Adipocyte (in vitro differentiated cells): ENCODE data around the gene ACKR3.

Source experiments
- DNase-seq: peaks from one replicate; pipeline ENCODE4 v3.0.0-alpha.2; 2015; ENCODE audit warnings: low read depth
- H3K27me3 ChIP-seq: replicated peaks from 2 replicates; pipeline ENCODE4 v1.7.0; 2013; ENCODE audit warnings: mild to moderate bottlenecking, low read length, moderate library complexity; ENCODE audit not compliant: control insufficient read depth, insufficient read depth
- H3K36me3 ChIP-seq: 2 replicates; pipeline ENCODE4 v1.7.0; 2013; ENCODE audit warnings: low read length, mild to moderate bottlenecking, moderate library complexity; ENCODE audit not compliant: control insufficient read depth, insufficient read depth, severe bottlenecking
- H3K4me1 ChIP-seq: 2 replicates; pipeline ENCODE4 v1.7.0; 2013; ENCODE audit warnings: mild to moderate bottlenecking, low read length, moderate library complexity; ENCODE audit not compliant: control insufficient read depth, insufficient read depth
- H3K4me3 ChIP-seq: 2 replicates; pipeline ENCODE4 v1.7.0; 2013; ENCODE audit warnings: mild to moderate bottlenecking, low read length, moderate library complexity
- H3K9ac ChIP-seq: 2 replicates; pipeline ENCODE4 v1.7.0; 2013; ENCODE audit warnings: mild to moderate bottlenecking, low read length, moderate library complexity
- H3K9me3 ChIP-seq: 2 replicates; pipeline ENCODE4 v1.7.0; 2013; ENCODE audit warnings: mild to moderate bottlenecking, low read length, moderate library complexity; ENCODE audit not compliant: control insufficient read depth

Gene ACKR3

DNA sequence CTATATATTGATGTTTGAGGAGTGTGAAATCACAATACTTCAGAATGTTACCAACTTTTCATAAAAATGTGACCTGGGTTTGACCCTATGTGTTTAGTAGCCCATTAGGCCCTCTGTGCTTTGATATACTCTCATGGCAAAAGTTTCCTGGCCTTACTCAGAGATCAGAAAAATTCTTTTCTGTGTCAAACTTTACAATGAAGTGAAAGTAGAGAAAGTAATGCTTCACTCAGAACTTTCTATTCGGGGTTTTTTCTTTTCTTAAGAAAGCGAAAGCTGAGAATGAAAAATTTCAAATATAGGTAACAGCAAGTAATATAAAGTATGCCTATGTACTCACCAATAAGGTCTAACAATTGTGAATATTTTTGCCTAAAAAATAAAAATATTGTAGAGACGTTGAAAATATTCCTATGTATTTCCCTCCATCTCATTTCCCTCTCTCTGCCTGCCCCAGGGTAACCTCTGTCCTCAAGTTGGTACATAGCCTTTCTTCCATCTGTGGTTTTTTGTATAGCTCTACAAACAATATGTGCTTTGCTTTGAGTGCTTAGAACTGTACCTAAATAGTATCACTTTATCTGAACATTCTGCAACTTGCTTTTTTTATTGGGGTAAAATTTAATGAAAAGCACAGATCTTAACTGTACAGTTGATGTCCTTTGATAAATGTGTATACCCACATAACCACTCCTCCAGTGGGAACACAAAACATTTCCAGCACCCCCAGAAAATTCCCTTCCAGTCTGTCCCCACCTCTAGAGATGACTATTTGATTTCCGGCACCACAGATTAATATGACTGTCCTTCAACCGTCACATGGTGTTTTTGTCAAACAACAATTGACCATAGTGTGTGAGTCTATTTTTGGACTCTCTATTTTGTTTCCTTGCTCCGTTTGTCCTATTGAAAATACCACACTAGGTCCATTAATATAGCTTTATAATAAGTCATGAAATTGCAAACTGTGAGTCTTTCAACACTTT lies 10.3 kb upstream of the ACKR3 start:
- H3K9me3 ChIP-seq = peaks cover 7% of the 10 kb centered on the region
- no peak for DNase-seq
- H3K4me3 ChIP-seq = no peak overlapping the region
- H3K27me3 ChIP-seq = peaks cover 4% of the 10 kb centered on the region
- H3K9ac ChIP-seq = no peak overlapping the region
- no peaks in the 10 kb centered on the region for H3K4me1 ChIP-seq
- no peaks in the 10 kb centered on the region for H3K36me3 ChIP-seq

GRCh38 chr2:236561874-236562273 lies 7.8 kb upstream of the ACKR3 start:
- Histone ChIP-seq H3K27me3 (no peaks in the 10 kb centered on the region), H3K9ac (no peak overlapping the region), H3K9me3 (no peaks in the 10 kb centered on the region), H3K4me1 (peaks cover under 1% of the 10 kb centered on the region), H3K4me3 (no peak overlapping the region), H3K36me3 (no peaks in the 10 kb centered on the region)
- DNase-seq = no peak

GRCh38 chr2:236562434-236562833 lies 7.2 kb upstream of the ACKR3 start:
- Histone ChIP-seq H3K4me3 (no peak overlapping the region), H3K4me1 (peaks cover 6% of the 10 kb centered on the region), H3K9me3 (no peaks in the 10 kb centered on the region), H3K36me3 (no peaks in the 10 kb centered on the region), H3K9ac (no peak overlapping the region), H3K27me3 (no peaks in the 10 kb centered on the region)
- DNase-seq = peak; percentile 12

GRCh38 chr2:236563953-236564352 lies 5.7 kb upstream of the ACKR3 start:
- DNase-seq = no peak
- Histone ChIP-seq H3K36me3 (no peaks in the 10 kb centered on the region), H3K9me3 (no peaks in the 10 kb centered on the region), H3K27me3 (no peaks in the 10 kb centered on the region), H3K9ac (no peak overlapping the region), H3K4me3 (no peak overlapping the region), H3K4me1 (peaks cover 17% of the 10 kb centered on the region)

GRCh38 chr2:236565212-236565611 lies 4.4 kb upstream of the ACKR3 start:
- Histone ChIP-seq H3K36me3 (no peaks in the 10 kb centered on the region), H3K9ac (no peak overlapping the region), H3K27me3 (no peaks in the 10 kb centered on the region), H3K4me3 (no peak overlapping the region), H3K9me3 (no peaks in the 10 kb centered on the region), H3K4me1 (peaks cover 21% of the 10 kb centered on the region)
- DNase-seq = peak; percentile 10

DNA sequence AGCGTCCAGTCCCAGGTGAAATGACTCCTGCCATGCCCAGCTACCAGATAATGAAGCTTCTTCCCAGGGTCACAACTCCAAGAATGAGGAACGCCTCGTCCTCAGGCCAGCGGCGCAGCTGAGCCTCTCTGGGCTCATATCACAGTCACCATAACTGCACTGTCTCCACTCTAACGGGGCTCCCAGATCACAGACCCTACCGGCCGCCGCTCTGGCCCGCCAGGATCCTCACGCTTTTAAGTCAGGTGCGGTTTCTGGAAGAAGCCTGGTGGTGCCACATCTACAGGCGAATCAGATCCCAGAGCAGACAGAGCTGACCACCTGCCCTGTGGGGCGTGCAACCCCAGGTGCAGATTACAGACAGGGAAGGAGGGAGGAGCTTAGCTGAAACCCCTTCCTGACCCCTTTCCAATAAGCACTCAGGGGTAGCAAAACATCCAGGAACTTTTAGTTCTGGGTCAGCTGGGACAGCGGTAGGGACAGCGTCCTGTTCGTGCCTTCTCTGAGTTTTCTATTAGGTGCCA lies 3.7 kb upstream of the ACKR3 start:
- no peak overlapping the region for H3K4me3 ChIP-seq
- no peaks in the 10 kb centered on the region for H3K27me3 ChIP-seq
- H3K9ac ChIP-seq = no peak overlapping the region
- H3K9me3 ChIP-seq = no peaks in the 10 kb centered on the region
- no peaks in the 10 kb centered on the region for H3K36me3 ChIP-seq
- H3K4me1 ChIP-seq = peaks cover 23% of the 10 kb centered on the region
- no peak for DNase-seq

DNA sequence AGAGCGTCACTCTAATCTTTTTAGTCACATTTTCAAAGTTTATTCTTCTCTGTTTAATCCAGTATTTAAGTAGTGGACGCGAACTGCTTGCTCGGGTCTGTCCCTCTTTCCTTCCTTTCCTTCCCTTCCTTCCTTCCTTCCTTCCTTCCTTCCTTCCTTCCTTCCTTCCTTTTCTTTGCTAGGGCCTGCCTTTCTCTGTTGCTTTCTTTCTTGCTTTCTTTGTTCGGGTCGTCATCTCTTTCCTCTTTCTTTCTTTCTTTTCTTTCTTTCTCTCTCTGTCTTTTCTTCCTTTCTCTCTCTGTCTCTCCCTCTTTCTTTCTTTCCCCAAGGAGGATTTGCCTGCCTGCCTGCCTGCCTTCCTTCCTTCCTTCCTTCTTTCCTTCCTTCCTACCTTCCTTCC lies 3.0 kb upstream of the ACKR3 start:
- peaks cover 28% of the 10 kb centered on the region for H3K4me1 ChIP-seq
- no peak for DNase-seq
- H3K27me3 ChIP-seq = no peaks in the 10 kb centered on the region
- H3K9ac ChIP-seq = no peak overlapping the region
- H3K36me3 ChIP-seq = no peaks in the 10 kb centered on the region
- no peaks in the 10 kb centered on the region for H3K9me3 ChIP-seq
- no peak overlapping the region for H3K4me3 ChIP-seq

- no peaks in the 10 kb centered on the region for H3K9me3 ChIP-seq
- H3K4me3 ChIP-seq = peak overlapping the region; percentile 92
- H3K9ac ChIP-seq = peak overlapping the region; percentile 91
- no peaks in the 10 kb centered on the region for H3K27me3 ChIP-seq
- DNase-seq = peak; percentile 54
- no peaks in the 10 kb centered on the region for H3K36me3 ChIP-seq
- H3K4me1 ChIP-seq = peaks cover 45% of the 10 kb centered on the region
These were observed 1.3 kb upstream of the ACKR3 start for GRCh38 chr2:236568068-236568921.

DNA sequence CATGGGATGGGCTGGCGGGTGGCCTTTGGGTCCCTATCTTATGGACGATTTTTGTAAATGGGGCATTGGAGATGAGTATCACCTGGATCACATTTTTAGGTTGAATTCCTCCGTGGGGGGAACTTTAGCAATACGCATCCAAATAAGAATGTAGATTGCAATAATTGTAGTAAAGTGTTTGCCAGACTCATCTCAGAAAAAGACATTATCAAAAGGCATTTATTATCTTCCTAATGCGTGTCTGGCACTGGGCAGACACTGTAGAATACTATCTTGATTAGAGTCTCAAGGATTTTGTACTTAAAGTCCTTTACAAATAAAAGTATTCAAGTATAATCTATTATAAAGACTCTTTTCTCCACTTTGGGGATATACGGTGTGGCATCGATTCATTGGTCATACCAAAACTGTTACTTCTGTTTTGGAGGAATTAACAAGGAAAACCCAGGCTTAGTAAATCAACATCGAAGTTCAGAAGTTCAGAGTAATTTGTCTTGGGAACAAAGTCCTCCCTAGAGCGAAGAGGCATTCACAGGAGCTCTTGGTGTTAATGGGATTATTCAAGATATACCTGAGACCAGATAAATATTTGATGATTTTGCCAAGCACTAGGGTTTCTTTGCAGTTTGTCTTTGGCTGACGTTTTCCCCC lies 578 bp upstream of the ACKR3 start:
- H3K4me1 ChIP-seq = peaks cover 52% of the 10 kb centered on the region
- peak overlapping the region; percentile 91 for H3K9ac ChIP-seq
- no peaks in the 10 kb centered on the region for H3K9me3 ChIP-seq
- DNase-seq = peak; percentile 7
- H3K36me3 ChIP-seq = no peaks in the 10 kb centered on the region
- H3K4me3 ChIP-seq = peak overlapping the region; percentile 92
- H3K27me3 ChIP-seq = no peaks in the 10 kb centered on the region

DNA sequence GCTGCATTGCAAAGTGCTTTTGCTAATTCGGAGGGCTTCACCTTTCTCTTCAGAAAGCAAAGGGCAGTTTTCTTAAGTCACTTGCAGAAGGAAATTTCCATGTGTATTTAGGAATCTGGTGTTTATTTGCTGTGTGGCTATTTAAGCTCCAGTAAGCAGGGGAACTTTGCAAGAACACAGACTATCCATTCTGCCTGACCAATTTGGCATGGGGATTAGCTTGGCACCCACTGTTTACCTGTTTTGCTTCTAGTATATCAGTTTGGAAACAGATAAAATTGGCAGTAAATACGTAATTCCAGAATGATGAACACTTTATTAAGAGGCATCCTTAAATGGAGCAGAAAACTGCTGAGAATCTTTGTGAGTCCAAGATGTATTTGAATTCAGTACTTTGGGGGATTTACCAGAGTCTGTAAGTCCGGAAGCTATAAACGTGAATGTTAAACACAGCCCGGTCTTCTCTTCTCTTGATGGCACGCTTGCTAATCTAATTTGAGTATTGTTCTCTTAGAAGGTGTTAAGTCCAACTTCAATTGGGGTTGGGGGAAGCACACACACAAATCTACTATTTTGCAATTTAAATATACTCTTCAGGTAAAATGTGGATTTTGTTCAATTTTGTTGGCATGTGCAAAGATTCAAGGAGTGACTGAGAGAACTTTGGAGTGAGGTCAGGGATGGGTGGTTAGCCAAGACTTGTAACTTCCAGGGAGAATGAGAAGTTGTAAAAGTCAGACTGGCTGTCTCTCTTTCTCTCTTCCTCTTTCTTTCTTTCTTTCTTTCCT lies 650 bp downstream of the ACKR3 start:
- Histone ChIP-seq H3K4me3 (peak overlapping the region; percentile 92), H3K9ac (peak overlapping the region; percentile 91), H3K4me1 (peaks cover 60% of the 10 kb centered on the region), H3K36me3 (no peaks in the 10 kb centered on the region), H3K9me3 (no peaks in the 10 kb centered on the region), H3K27me3 (no peaks in the 10 kb centered on the region)
- peak; percentile 18 for DNase-seq
